WTC11 (cell line): ENCODE measurements around the gene FBXL12.

Experiments
- CBFB ChIP-seq: sonication (generic); formaldehyde crosslinking; IDR thresholded peaks from 2 replicates; pipeline ENCODE4 v1.8.1; 2022; ENCODE audit warnings: mild to moderate bottlenecking, low read depth, missing genetic modification reagents
- ELF4 ChIP-seq: sonication (generic); formaldehyde crosslinking; IDR thresholded peaks from 2 replicates; pipeline ENCODE4 v1.8.1; 2022; ENCODE audit warnings: low read depth, mild to moderate bottlenecking, moderate library complexity, missing genetic modification reagents
- ESRRA ChIP-seq: sonication (generic); formaldehyde crosslinking; IDR thresholded peaks from 2 replicates; pipeline ENCODE4 v1.8.1; 2022; ENCODE audit warnings: mild to moderate bottlenecking, missing genetic modification reagents, borderline replicate concordance
- JUN ChIP-seq: sonication (generic); formaldehyde crosslinking; IDR thresholded peaks from 2 replicates; pipeline ENCODE4 v1.8.0; 2023; ENCODE audit warnings: mild to moderate bottlenecking, missing genetic modification reagents
- MYBL2 ChIP-seq: sonication (generic); formaldehyde crosslinking; IDR thresholded peaks from 2 replicates; pipeline ENCODE4 v1.8.1; 2023; ENCODE audit warnings: mild to moderate bottlenecking, moderate library complexity, missing genetic modification reagents
- TP53 ChIP-seq: sonication (generic); formaldehyde crosslinking; IDR thresholded peaks from 2 replicates; pipeline ENCODE4 v1.8.1; 2023; ENCODE audit warnings: mild to moderate bottlenecking, missing genetic modification reagents
- ZNF232 ChIP-seq: sonication (generic); formaldehyde crosslinking; IDR thresholded peaks from 2 replicates; pipeline ENCODE4 v1.8.0; 2022; ENCODE audit warnings: mild to moderate bottlenecking, missing genetic modification reagents
- TF ChIP-seq, protein P1 (sequence below): fragments of 200-600 bp; IDR thresholded peaks from 2 replicates; pipeline ENCODE4 v1.8.0; 2022; ENCODE audit warnings: antibody characterized with exemption
- TF ChIP-seq, protein P2 (sequence below): sonication (generic); formaldehyde crosslinking; IDR thresholded peaks from 2 replicates; pipeline ENCODE4 v1.8.1; 2023; ENCODE audit warnings: mild to moderate bottlenecking, missing genetic modification reagents, borderline replicate concordance
- TF ChIP-seq, protein P3 (sequence below): sonication (generic); formaldehyde crosslinking; IDR thresholded peaks from 2 replicates; pipeline ENCODE4 v1.8.0; 2023; ENCODE audit warnings: mild to moderate bottlenecking, missing genetic modification reagents
- TF ChIP-seq, protein P4 (sequence below): sonication (generic); formaldehyde crosslinking; IDR thresholded peaks from 2 replicates; pipeline ENCODE4 v1.8.0; 2022; ENCODE audit warnings: mild to moderate bottlenecking, missing genetic modification reagents
- TF ChIP-seq, protein P5 (sequence below): sonication (generic); formaldehyde crosslinking; IDR thresholded peaks from 2 replicates; pipeline ENCODE4 v1.8.0; 2023; ENCODE audit warnings: missing genetic modification reagents

DNA sequence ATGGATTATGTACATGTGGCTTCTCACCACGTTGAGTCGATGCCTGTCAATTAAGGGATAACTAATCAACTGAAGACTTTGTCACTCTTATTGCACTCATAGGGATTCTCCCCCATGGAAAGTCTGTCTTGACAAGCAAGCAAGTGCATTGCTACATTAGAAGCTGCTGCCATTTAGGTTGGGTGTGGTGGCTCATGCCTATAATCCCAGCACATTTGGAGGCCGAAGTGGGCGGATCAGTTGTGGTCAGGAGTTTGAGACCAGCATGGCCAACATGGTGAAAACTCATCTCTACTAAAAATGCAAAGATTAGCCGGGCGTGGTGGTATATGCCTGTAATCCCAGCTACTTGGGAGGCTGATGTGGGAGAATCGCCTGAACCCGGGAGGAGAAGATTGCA, 32.1 kb downstream of the FBXL12 start:
- no peak for TF ChIP-seq MYBL2 (CRISPR knock-in tag)
- TF ChIP-seq, protein P1, sequence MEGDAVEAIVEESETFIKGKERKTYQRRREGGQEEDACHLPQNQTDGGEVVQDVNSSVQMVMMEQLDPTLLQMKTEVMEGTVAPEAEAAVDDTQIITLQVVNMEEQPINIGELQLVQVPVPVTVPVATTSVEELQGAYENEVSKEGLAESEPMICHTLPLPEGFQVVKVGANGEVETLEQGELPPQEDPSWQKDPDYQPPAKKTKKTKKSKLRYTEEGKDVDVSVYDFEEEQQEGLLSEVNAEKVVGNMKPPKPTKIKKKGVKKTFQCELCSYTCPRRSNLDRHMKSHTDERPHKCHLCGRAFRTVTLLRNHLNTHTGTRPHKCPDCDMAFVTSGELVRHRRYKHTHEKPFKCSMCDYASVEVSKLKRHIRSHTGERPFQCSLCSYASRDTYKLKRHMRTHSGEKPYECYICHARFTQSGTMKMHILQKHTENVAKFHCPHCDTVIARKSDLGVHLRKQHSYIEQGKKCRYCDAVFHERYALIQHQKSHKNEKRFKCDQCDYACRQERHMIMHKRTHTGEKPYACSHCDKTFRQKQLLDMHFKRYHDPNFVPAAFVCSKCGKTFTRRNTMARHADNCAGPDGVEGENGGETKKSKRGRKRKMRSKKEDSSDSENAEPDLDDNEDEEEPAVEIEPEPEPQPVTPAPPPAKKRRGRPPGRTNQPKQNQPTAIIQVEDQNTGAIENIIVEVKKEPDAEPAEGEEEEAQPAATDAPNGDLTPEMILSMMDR, result no peak
- TF ChIP-seq, protein P2, sequence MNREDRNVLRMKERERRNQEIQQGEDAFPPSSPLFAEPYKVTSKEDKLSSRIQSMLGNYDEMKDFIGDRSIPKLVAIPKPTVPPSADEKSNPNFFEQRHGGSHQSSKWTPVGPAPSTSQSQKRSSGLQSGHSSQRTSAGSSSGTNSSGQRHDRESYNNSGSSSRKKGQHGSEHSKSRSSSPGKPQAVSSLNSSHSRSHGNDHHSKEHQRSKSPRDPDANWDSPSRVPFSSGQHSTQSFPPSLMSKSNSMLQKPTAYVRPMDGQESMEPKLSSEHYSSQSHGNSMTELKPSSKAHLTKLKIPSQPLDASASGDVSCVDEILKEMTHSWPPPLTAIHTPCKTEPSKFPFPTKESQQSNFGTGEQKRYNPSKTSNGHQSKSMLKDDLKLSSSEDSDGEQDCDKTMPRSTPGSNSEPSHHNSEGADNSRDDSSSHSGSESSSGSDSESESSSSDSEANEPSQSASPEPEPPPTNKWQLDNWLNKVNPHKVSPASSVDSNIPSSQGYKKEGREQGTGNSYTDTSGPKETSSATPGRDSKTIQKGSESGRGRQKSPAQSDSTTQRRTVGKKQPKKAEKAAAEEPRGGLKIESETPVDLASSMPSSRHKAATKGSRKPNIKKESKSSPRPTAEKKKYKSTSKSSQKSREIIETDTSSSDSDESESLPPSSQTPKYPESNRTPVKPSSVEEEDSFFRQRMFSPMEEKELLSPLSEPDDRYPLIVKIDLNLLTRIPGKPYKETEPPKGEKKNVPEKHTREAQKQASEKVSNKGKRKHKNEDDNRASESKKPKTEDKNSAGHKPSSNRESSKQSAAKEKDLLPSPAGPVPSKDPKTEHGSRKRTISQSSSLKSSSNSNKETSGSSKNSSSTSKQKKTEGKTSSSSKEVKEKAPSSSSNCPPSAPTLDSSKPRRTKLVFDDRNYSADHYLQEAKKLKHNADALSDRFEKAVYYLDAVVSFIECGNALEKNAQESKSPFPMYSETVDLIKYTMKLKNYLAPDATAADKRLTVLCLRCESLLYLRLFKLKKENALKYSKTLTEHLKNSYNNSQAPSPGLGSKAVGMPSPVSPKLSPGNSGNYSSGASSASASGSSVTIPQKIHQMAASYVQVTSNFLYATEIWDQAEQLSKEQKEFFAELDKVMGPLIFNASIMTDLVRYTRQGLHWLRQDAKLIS (CRISPR knock-in tag), result no peak
- TF ChIP-seq, protein P3, sequence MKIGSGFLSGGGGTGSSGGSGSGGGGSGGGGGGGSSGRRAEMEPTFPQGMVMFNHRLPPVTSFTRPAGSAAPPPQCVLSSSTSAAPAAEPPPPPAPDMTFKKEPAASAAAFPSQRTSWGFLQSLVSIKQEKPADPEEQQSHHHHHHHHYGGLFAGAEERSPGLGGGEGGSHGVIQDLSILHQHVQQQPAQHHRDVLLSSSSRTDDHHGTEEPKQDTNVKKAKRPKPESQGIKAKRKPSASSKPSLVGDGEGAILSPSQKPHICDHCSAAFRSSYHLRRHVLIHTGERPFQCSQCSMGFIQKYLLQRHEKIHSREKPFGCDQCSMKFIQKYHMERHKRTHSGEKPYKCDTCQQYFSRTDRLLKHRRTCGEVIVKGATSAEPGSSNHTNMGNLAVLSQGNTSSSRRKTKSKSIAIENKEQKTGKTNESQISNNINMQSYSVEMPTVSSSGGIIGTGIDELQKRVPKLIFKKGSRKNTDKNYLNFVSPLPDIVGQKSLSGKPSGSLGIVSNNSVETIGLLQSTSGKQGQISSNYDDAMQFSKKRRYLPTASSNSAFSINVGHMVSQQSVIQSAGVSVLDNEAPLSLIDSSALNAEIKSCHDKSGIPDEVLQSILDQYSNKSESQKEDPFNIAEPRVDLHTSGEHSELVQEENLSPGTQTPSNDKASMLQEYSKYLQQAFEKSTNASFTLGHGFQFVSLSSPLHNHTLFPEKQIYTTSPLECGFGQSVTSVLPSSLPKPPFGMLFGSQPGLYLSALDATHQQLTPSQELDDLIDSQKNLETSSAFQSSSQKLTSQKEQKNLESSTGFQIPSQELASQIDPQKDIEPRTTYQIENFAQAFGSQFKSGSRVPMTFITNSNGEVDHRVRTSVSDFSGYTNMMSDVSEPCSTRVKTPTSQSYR (CRISPR knock-in tag), result no peak
- no peak for TF ChIP-seq ESRRA (CRISPR knock-in tag)
- TF ChIP-seq JUN (CRISPR knock-in tag), result no peak
- TF ChIP-seq, protein P4, sequence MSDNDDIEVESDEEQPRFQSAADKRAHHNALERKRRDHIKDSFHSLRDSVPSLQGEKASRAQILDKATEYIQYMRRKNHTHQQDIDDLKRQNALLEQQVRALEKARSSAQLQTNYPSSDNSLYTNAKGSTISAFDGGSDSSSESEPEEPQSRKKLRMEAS (CRISPR knock-in tag), result no peak
- TF ChIP-seq, protein P5, sequence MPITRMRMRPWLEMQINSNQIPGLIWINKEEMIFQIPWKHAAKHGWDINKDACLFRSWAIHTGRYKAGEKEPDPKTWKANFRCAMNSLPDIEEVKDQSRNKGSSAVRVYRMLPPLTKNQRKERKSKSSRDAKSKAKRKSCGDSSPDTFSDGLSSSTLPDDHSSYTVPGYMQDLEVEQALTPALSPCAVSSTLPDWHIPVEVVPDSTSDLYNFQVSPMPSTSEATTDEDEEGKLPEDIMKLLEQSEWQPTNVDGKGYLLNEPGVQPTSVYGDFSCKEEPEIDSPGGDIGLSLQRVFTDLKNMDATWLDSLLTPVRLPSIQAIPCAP (CRISPR knock-in tag), result no peak
- TF ChIP-seq ZNF232 (CRISPR knock-in tag), result no peak
- TF ChIP-seq ELF4 (CRISPR knock-in tag), result no peak
- TF ChIP-seq TP53, result no peak
- TF ChIP-seq CBFB (CRISPR knock-in tag), result no peak
